Testis (tissue), 3 donors: ENCODE results near the gene LGALS3BP. TPM values are rescaled to one million over a fixed set of nuclear protein-coding genes. Genes with fewer than 3 reads are reported as not detected.

Experiments
- DNase-seq: peaks from one replicate; pipeline ENCODE4 v3.0.0-alpha.2; 2019
- H3K27ac ChIP-seq, 2 donors: fragments of 200-600 bp; sonication (generic); one replicate each; pipeline ENCODE4 v1.5.1; 2019
- H3K27me3 ChIP-seq: fragments of 200-600 bp; sonication (generic); one replicate; pipeline ENCODE4 v1.5.1; 2019
- H3K36me3 ChIP-seq: fragments of 200-600 bp; sonication (generic); one replicate; pipeline ENCODE4 v1.5.1; 2017; ENCODE audit warnings: low read depth; ENCODE audit errors: missing control alignments
- H3K4me1 ChIP-seq: fragments of 200-600 bp; sonication (generic); one replicate; pipeline ENCODE4 v1.5.1; 2019
- H3K4me3 ChIP-seq, 2 donors: fragments of 200-600 bp; sonication (generic); one replicate each; pipeline ENCODE4 v1.5.1; 2017 to 2019
- H3K9me3 ChIP-seq: fragments of 200-600 bp; sonication (generic); one replicate; pipeline ENCODE4 v1.5.1; 2017
- POLR2A ChIP-seq: fragments of 450-650 bp; IDR thresholded peaks from one replicate; pipeline ENCODE4 v1.6.1; 2017; ENCODE audit warnings: antibody characterized with exemption, mild to moderate bottlenecking, moderate library complexity
- WGBS, 2 donors: methylation state at CpG; one replicate each; pipeline ENCODE4 v1.1.5; 2018; 5-methylcytosine and 5-hydroxymethylcytosine counted together
- intact Hi-C: fragments of 100-400 bp; cut with DNase I; formaldehyde crosslinking; loops from one replicate; pipeline ENCODE4 v1.15.1; 2023; ENCODE audit warnings: low total_unique reads
- polyA plus RNA-seq: library from polyadenylated mRNA; stranded (reverse); fragments of 350-450 nt; fragmentation: Illumina TruSeq; extraction: RNeasy Lipid Tissue Mini Kit (QIAGEN cat#74804); gene quantifications from one replicate; pipeline ENCODE4 v1.2.3, GENCODE V29; 2014; ENCODE audit warnings: low read depth, low replicate concordance; ENCODE audit not compliant: insufficient read depth
- total RNA-seq, 2 donors: library from RNA; depleted of rRNA; stranded (reverse); fragments of >200 nt; gene quantifications; one replicate each; pipeline ENCODE4 v1.2.3, GENCODE V29; 2016
- TF ChIP-seq, protein P1 (sequence below), 3 experiments: fragments of 450-650 bp in 2 of 3; fragments of 200-600 bp in 1 of 3; sonication (generic) in 1 of 3; IDR thresholded peaks; one replicate each; pipeline ENCODE4 v1.5.1; 2016 to 2019; ENCODE audit warnings: antibody characterized with exemption in 3 of 3, mild to moderate bottlenecking in 2 of 3, moderate library complexity in 1 of 3

The LGALS3BP gene
- total and polyA plus RNA-seq, 3 donors from 2014 or later, result 328 to 845 (median 498) TPM

DNA sequence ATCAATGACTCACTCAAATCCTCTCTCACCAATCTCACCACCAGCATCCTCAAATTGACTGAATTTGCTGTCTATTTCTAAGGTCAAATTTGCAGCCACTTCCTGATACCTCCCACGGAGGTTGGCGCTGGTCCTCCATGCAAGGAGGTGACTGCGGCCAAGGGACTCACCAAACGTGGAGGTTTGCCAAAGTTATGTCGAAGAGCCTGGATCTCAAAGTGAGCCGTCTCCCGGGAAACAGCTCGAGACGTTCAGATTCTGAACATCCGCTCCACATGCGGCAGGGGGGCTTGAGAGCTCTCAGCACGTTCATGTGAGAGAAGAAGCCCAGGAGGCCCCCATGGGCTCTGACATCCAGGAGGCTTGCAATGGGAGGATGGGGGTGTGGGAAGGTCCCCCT is 22.6 kb downstream of the LGALS3BP start:
- no peaks in the 10 kb centered on the region for H3K9me3 ChIP-seq
- H3K36me3 ChIP-seq, result no peaks in the 10 kb centered on the region
- DNase-seq, result no peak
- intact Hi-C loops, result no loop called here
- H3K27ac ChIP-seq, result no peak overlapping the region
- H3K27me3 ChIP-seq, result no peaks in the 10 kb centered on the region
- H3K4me3 ChIP-seq, result no peak overlapping the region
- WGBS, 2 donors, result 46 to 55% methylated on average over 10 to 12 of the region's 12 CpGs
- TF ChIP-seq POLR2A, result no peak
- TF ChIP-seq, protein P1, sequence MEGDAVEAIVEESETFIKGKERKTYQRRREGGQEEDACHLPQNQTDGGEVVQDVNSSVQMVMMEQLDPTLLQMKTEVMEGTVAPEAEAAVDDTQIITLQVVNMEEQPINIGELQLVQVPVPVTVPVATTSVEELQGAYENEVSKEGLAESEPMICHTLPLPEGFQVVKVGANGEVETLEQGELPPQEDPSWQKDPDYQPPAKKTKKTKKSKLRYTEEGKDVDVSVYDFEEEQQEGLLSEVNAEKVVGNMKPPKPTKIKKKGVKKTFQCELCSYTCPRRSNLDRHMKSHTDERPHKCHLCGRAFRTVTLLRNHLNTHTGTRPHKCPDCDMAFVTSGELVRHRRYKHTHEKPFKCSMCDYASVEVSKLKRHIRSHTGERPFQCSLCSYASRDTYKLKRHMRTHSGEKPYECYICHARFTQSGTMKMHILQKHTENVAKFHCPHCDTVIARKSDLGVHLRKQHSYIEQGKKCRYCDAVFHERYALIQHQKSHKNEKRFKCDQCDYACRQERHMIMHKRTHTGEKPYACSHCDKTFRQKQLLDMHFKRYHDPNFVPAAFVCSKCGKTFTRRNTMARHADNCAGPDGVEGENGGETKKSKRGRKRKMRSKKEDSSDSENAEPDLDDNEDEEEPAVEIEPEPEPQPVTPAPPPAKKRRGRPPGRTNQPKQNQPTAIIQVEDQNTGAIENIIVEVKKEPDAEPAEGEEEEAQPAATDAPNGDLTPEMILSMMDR (IDR thresholded peaks at IDR 0.05), result no peak
- peaks cover 13% of the 10 kb centered on the region for H3K4me1 ChIP-seq

- no peaks in the 10 kb centered on the region for H3K9me3 ChIP-seq
- 88 to 90% methylated on average over 10 to 11 of the region's 11 CpGs for WGBS, 2 donors
- TF ChIP-seq, protein P1 (IDR thresholded peaks at IDR 0.05), result no peak
- no peak for TF ChIP-seq POLR2A
- H3K36me3 ChIP-seq, result no peaks in the 10 kb centered on the region
- intact Hi-C loops, result no loop called here
- H3K4me3 ChIP-seq, result no peak overlapping the region
- peaks cover 16% of the 10 kb centered on the region for H3K4me1 ChIP-seq
- no peaks in the 10 kb centered on the region for H3K27me3 ChIP-seq
- no peak overlapping the region for H3K27ac ChIP-seq
- DNase-seq, result no peak
Observed at GRCh38 chr17:78956254-78956653, 23.5 kb downstream of the LGALS3BP start.

DNA sequence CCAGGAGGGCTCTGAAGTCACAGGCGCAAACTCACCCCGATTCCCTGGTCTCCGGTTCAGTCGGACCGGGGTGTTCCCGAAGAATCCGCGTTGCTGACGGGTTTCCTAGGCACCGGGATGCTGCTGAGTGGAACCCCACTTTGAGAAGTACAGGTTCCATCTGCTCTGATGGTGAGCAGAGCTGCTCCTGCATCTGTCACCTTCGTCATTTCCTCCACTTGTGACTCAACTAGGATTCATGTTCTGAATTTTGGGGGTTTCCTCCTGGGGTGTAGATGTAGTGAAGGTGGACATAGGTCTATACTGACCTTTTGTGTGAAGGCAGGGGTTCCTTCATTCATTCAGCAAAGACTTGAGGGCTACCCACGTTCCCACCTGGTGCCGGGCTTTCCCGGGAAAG is 25.0 kb downstream of the LGALS3BP start:
- no peaks in the 10 kb centered on the region for H3K27me3 ChIP-seq
- H3K4me3 ChIP-seq, result no peak overlapping the region
- no peak overlapping the region for H3K27ac ChIP-seq
- no peaks in the 10 kb centered on the region for H3K9me3 ChIP-seq
- H3K36me3 ChIP-seq, result no peaks in the 10 kb centered on the region
- intact Hi-C loops, result no loop called here
- H3K4me1 ChIP-seq, result peaks cover 16% of the 10 kb centered on the region
- no peak for DNase-seq
- TF ChIP-seq POLR2A, result no peak
- TF ChIP-seq, protein P1 (IDR thresholded peaks at IDR 0.05), result no peak
- WGBS, 2 donors, result 96 to 100% methylated on average over 4 to 14 of the region's 14 CpGs

DNA sequence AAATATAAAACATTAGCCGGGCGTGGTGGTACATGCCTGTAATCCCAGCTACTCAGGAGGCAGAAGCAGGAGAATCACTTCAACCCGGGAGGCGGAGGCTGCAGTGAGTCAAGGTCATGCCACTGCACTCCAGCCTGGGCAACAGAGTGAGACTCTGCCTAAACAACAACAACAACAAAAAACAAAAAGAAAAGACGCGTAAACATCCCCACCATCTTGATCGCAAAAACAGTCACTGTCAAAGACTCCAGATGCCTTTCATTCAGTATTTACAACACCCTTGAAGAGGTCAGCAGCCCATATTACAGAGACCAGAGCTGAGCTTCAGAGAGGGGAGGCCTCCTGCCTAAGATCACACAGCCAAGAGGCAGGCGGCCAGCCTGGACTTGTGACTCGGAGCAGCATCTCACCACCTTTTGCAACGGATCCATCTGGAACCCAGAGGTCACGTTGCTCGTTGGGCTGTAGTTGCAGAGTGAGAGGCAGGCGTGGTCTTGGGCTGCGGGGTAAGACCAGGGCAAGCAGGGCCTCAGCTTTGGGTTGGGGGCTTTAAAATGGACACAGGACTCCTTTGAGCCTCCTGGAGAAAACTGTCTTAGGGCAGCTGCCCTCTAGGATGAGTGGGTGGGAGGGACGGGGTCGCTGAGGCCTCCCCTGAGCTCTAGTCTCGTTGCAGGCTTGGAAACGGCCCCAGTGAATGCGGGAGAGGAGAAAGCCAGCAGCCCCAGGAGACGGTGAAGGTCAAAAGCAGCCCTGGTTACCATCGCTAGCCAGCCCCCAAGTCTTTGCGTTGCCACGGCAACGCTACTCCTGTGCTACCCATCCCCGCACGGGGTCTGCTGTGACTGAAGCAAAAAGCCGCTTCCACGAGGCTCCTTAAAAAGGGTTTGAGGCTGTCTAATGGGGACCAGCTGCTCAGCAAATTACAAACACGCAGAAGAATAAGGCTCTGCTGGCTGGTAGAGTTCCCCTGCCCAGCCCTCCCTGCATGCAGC is 26.1 kb downstream of the LGALS3BP start:
- no peak overlapping the region for H3K4me3 ChIP-seq
- no peaks in the 10 kb centered on the region for H3K36me3 ChIP-seq
- TF ChIP-seq, protein P1 (IDR thresholded peaks at IDR 0.05), result no peak
- TF ChIP-seq POLR2A, result no peak
- WGBS, 2 donors, result 52 to 73% methylated on average over 19 to 29 of the region's 29 CpGs
- no peak overlapping the region for H3K27ac ChIP-seq
- intact Hi-C loops, result no loop called here
- H3K4me1 ChIP-seq, result peaks cover 16% of the 10 kb centered on the region
- no peaks in the 10 kb centered on the region for H3K27me3 ChIP-seq
- peak; percentile 60 for DNase-seq
- no peaks in the 10 kb centered on the region for H3K9me3 ChIP-seq
